Inflammatory macrophage treated with lipopolysaccharide for 4 hours (primary cell): ENCODE measurements around the gene EMX2.
A peak's percentile ranks its signal among the peaks of the same experiment; 100 is the strongest.
"Not testable (repeated sequence)": the region's sequence is repeated elsewhere in the genome, so short reads cannot be mapped to it uniquely, and the experiment has no call there.

Source experiments
- DNase-seq: peaks from one replicate; pipeline ENCODE4 v3.0.0-alpha.2; 2020

Gene EMX2

DNA sequence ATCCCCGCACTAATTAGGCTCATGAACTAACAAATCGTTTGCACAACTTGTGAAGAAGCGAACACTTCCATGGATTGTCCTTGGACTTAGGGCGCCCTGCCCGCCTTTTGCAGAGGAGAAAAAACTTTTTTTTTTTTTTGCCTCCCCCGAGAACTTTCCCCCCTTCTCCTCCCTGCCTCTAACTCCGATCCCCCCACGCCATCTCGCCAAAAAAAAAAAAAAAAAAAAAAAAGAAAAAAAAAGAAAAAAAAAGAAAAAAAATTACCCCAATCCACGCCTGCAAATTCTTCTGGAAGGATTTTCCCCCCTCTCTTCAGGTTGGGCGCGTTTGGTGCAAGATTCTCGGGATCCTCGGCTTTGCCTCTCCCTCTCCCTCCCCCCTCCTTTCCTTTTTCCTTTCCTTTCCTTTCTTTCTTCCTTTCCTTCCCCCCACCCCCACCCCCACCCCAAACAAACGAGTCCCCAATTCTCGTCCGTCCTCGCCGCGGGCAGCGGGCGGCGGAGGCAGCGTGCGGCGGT is at the start of gene EMX2:
EMX2 (plus strand) TSS at position 41 of the 519 bp plus-strand sequence. CDS start 522 bp downstream, outside the sequence.
- DNase-seq, result no peak

DNA sequence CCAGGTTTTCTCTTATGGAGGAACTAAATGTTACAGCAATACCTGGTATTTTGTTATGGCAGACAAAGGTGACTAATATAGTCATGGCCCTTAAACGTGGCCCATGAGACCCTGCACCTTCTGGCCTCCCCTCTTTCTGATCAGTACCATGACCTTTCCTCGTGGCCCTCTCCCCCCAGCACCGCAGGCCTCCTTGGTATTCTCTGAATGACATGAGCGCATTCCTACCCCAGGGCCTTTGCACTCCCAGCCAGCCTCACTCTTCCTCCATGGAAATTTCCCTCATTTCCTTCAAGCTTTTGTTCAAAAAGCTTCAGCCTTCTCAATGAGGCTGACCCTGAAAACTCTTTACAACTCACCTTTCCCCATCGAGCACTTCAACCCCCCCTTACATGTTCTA is 46.5 kb upstream of the EMX2 start:
- DNase-seq, result no peak

DNA sequence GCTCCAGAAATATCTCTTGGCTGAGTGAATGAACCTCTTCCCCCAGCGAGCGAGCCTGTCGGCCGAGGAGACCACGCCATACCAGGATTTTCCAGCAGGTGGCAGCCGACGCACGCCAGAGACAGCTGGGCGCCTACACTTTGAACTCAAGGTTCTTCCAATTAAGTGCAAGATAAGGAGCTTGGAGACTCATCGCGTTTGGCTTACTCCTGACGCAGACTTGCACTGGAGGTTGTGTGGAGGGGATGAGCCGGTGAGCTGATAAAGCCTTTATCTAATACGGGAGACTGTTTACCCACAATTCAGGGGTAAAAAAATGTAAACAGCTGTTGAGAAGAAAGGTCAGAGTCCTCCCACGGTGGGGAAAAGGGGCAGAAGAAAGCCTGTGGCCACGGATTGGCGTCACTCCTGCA is 45.9 kb upstream of the EMX2 start:
- DNase-seq, result peak; percentile 64

DNA sequence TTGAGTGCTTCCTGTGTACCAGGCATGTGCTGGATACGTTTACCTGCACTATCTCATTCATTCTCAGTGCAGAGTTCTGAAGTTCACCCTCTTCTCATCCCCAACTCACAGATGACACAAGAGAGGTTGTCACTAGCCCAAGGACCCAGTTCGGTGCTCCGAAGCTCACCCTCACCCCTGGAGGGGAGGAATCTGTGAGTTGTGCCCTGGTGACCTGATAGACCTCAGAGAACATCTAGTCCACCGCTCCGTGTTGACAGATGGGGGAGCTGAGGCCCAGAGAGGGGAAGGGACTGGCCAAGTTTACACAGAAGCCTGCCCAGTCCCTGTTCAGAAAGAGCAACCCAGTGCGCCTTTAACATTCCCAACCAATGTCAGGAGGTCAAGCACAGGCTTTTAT is 44.8 kb upstream of the EMX2 start:
- no peak for DNase-seq

DNA sequence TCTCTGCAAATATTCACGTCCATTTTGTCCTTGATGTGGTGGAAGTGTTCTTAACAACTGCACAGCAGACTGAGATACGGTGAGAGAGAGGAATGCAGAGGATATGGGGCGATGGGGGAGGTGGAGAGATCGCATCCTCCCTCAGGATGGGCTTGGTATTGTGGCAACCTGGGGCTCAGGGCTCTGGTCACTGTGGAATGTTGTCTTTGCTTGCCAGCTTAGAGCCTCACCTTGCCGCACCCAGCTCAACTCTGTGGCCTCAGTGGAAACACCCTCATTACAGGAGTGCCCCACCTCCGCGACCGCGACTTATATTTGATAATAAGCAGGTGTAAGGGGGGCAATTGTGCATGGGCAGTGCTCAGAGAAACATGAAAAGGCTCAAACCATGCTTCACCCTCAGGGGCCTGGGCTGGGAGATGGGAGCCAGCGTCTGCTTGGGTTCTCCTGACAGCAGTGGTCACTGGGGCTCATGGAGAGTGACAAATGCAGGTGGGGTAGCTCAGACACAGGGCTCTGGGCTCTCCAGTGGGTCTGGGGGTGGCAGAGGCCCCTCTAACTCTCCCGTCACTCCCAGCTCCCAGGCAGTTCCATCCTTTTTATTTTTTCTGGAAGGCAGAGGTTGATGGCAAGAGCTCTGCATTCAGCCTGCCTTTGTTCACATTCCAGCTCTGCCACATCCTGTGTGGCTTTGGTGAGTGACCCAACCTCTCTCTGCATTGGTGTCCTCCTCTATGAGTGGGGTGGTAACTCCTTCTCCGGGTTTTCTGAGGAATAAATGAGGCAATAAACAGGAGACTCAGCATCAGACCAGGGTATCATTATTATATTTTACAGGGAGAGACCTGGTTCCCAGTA is 43.1 kb upstream of the EMX2 start:
- no peak for DNase-seq

DNA sequence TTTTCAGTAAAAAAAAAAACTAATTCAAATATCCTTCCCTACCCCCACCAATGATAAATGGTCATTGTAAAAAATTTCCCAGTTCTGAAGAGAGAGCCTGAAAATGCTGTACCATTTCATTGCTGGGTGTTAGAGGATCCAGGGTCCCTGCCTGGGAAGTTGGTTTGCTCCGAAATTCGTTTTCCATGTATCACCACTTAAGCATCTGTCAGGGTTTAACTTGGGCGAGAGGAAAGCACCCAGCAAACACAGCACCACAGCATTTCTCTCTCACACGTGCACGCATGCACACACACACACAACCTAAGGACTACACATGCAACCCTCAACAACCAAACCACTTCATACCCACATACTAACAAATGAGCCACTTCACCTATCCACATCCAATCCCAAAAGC is 42.1 kb upstream of the EMX2 start:
- no peak for DNase-seq

DNA sequence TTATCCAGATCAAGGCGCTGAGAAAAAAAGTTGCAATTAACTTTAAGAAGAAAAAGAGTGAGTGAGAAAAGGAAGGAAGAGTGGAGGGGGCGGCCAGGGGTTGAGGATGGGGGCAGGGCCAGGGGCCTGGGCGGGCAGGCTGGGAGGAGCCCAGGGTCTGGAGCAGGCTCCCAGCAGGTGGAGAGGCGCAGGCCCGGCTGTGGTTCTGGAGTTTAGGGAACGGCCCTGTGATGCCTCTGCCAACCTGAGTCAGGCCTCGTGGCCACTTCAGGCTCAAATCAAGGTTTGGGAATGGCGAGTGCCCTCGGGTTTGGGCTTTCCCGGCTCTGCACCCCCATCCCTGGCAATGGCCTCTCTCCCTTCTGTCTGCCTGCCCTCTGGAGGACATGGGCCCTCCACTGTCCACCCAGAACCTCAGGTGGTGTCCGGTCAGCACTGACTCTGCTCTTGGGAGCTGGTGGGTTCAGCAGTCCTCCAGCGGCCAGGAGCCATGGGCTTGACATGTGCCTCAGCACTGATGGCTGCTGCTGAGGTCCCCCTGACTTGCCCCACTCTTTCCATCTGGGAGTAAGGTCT is 41.0 kb upstream of the EMX2 start:
- DNase-seq, result no peak

DNA sequence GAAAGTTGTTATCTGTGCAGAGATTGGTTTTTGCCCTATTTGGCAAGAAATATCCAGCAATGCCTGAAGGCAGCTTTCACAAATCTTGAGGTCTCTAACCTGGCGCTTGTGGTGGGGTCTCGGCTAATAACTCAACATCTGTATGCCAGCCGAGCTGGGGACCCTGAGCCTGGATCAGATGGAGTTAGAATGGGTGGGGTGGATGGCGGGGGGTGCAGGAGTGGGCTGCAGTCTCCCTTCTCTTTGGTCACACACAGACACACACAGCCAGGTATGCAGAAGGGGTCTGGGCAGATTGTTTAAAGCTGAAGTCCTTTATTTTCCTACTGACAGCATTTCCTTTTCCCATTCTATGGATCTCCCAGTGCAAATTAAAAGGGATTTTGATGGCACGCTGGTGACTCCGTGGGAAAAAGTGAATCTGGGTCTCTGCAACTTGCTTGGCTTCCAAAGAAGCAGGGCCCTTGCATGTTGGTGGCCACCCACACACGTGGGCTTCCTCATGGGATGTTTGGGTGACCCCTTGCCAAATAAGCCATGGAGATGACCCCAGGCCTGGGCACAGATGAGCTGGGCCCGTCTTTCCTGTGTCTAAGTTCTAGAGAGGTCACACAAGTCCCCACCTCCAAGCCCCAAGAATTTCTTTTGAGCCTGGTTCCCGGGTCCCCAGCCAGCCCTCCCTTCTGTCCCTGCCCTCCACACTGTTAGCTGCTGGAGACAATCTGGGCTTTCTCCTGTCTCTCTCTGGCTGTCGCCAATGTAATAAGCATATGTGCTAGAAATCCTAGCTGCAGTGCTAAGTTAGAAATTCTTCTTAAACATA is 39.9 kb upstream of the EMX2 start:
- no peak for DNase-seq

DNA sequence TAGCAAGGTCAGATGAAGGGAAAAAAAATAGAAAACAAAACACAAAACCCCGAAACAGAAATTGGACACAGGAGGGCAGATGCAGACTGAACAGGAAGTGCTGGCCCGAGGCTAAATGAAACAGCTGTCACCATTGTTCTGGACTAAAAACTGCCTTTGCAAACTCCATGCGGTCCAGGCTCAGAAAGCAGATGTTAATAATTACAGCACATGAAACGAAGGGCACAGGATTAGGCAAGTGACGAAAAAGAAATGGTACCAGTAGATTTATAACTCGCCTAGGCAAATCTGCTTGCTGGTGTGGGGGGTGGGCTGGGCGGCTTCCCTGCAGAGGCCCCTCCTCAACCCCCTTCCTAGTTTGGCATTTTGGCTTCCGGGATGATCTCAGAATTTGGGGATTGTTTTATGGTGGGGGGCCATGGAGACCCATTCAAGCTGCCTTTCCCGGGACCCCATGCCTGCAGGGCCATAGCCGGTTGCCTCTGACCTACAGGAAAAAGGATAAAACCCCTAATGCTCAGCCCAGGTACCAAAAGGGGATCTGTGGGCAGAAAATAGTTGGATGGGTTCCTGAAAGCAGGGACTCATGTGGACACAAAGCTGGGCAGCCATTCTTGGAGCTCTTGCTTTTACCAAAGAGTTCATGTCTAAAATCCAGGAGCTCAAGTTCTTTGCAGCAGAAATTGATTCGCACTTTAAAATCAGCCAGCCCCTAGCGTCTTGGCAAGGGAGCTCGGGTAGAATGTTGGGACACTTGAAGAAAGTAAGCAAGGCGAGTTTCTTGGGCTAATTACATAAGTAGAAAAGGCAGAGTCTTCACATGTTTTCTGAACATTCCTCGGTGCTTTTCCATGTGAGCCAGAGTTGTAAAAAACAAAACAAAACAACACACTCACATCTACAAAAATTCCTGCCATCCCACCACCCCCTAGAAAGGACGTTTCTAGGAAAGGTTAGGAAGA is 39.0 kb upstream of the EMX2 start:
- no peak for DNase-seq

DNA sequence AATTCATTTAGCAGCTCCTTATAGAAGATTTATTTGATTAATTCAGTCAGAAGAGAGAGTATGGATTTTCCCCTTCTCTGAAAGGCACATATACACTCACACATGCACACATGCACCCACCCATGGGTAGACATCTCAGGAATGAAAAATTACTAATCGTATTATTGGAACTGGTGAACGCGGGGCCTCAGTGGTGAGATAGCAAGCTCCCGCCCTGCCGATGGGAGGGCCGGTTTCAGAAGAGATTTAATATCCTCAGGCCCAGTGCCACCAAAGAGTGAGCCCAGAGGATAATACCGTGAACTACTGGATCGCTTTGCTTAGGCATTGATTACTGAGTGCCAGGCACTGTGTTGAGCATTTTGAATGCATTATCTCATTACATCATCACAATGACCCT is 38.0 kb upstream of the EMX2 start:
- DNase-seq, result no peak

DNA sequence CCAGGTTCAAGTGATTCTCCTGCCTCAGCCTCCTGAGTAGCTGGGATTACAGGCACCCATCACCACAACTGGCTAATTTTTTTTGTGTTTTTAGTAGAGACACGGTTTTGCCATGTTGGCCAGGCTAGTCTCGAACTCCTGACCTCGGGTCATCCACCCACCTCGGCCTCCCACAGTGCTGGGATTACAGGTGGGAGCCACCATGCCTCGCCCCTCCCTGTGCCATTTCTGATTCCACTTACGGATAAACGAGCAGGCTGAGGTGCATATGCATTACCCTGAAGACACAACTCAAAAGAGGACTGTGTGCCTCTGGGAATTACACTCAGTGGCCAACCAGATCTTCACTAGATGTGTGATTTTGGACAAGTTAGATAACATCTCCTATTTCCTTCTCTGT is 35.5 kb upstream of the EMX2 start:
- not testable (repeated sequence) for DNase-seq

DNA sequence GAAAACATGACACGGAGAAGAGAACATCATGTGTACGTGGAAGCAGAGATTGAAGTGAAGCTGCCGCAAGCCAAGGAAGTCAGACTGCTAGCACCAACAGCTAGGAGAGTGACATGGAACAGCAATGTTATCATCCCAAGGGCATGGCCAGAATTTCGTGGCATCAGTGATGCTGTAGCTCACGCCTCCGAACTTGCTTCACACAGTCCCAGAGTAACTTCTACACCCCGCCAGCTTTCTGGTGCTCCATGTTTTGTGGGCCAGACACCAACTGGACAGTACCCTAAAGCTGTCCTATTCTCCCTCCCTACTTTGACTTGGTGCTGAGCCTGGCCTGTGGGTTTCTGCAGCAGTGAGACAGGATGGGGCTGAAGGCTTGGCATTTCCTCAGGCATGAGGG is 33.0 kb upstream of the EMX2 start:
- no peak for DNase-seq

DNA sequence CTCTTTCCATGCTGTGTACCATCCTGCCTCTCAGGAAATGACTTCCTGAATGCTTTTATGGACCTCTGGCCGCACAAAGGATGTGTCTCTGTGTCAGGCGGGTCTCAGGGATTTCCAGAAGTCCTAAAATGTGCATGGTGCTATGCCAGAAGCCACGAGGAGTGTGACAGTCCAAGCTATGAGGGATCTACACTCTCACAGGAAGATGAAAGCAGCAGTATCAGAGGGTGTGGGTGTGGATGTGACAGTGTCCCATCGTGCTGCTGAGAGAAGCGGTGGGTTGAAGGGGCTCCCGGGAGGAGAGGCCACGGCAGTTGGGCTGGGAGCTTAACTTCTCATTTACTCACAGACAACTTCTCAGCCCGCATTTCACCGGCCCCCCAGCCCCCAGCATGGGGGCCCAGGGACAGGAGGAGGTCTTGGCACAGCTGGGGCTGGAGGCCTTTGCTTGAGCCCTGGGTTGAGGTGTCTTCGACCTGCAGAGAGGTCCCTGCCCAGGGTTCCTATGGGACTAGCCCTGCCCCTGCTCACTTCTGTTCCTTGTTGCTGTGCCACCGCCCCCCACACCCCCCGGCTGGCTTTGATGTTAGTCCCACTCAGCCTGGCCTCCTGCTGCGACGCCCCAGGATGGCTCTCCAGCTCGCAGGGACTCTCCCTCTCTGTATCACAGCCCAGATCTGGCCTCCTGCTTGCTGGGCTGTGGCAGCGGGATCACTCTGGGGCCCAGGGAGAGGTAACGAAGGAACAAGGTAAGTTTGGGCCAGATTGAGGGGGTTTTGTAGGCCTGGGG is 30.8 kb upstream of the EMX2 start:
- no peak for DNase-seq

DNA sequence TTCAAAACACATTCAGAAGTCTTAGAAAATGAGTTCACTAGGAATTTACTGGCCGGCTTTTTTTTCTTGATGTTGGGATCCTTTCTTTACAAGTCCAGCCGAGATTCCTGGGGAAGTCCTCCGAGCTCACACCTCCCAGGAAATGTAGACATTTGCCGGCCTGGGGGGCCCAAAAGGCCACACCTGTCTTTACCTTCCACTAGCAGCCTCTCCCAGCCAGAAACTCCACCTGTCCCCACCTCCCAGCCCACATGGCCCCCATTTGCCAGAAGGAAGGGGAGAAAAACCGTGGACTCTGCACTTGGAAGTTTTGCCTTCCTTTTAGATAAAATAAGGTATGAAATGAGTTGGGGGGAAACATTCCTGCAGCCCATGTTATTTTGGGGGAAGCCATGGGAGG is 27.6 kb upstream of the EMX2 start:
- DNase-seq, result no peak

DNA sequence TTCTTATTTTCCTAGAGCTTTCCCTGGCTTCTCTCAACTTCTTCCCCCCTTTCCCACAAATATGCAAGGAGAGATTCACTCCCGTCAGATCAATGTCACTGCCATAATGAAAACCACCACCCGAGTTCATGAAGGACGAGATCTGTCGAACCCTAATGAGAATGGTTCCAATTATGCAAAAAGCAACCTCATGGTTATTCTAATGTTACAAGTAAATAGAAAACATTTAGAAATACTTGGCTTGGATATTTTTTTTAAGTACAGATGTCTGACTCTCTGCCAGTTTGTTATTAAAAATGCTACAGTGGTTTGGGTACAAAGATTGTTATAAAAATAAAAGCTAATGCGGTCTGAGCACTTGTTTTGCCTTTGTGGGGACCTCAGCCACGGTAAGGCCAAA is 25.9 kb upstream of the EMX2 start:
- DNase-seq, result no peak

DNA sequence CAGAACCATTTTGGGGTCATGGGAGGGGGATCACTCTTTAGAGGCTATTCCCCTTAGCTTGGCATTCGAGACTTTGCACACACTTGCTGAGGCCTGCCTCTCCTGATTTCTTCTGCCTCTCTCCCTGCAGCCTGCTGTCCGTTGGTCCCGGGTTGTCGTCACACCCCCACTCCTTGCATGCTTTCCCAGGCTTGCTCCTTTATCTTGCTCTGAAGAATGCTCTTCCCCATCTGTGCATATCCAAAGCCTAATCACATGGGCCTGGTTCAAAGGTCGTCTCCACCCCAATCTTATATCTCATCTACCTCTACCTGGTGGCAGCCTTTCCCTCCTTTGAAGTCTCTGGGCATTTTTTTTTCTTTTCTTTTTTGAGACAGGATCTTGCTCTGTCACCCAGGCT is 24.3 kb upstream of the EMX2 start:
- no peak for DNase-seq

DNA sequence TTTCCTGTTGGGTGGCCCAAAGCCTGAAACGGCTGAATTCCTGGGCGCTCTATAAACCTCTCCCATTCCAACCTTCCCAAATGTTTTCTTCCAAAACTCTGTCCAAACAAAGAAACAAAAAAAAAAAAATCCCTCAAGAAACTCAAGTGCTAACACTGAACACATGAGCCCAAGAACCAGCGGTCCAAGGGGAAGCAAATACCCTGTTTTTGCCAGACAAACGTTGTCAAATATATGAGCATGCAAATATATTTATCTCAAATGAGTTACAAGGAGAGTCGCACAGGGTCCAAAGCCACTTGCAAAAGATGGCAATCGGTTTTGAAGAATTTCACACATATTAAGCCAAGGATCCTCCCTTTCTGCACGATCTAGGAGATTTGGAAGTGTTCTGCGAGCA is 23.3 kb upstream of the EMX2 start:
- no peak for DNase-seq

DNA sequence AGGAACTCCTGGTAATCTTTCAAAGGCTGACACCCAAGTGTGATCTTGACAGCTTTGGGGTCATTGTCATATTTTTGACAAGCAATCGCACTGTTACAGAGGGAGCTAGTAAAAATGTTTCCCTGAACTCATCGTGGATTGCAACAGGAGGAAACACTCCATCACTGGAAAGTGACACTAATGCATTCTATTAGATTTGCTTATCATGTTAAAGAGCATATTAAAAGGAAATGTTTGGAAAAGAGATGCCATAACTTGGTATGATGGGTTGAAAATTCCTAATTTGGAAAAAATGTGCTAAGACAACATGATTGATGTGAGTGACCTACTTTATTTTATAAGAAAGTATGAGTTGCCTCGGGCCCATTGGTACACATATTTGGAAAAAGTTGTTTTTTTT is 22.7 kb upstream of the EMX2 start:
- no peak for DNase-seq

DNA sequence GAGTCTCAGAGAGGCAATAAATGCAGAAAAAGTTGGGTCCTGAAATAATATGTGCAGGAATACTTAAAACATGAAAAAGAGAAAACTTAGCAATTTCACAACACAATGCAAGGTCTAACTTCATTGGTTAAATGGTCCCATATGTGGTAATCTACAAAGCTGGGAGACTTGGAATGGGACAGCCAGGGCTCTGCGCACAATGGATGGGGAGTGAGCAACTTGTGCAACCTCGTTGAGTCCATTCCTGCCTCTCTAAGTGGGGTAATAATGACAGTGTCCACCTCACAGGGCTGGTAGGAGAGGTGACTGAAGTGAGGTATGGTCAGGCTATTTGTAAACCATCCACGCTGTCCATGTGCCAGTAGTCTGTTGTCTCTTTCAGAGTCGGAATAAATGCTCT is 11.8 kb upstream of the EMX2 start:
- no peak for DNase-seq

DNA sequence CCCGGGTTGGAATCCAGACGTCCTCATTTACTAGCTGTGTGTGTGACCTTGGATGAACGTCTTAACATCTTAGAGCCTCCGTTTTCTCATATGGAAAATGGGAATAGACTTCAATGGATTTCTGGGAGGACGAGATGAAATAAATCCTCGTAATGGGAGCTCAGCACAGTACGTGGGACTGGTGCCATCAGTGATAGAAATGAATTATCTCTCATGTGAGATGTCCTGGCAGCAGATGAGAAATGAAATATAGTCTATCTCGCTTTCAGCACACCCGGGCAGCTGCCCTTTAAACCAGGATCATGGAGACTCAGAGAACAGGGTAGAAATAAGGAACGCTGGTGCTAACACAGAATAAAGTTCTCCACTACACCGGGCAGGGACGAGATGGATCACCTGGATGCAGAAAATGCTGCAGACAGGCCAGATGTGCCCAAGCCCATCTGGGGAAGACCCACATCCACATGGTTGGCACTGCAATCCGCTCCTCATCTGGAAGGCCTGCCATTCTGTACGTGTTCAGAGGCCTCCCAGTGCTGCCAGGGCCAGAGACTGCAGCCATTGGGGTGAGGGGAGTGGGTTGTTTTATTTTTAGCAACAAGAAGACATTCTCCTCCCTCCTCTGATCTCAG is 11.1 kb upstream of the EMX2 start:
- DNase-seq, result no peak

DNA sequence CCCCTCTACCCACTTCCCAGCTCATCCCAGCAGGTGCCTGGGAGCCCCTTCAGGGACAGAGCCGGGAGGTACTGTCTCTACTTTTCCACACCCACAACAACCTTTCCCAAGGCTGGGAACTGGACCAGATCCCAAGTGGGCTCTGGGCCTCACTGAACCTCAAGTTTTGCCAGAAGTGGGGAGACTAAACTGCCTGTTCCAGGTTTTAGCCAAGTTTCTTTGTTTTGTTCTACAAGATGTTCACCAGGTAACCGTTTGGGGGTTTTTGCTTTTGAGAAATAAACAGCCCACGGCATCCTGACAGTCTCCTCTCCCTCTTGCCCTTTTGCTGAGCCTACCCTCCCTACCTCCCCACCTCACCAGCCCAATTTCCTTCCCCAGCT is 10.6 kb upstream of the EMX2 start:
- DNase-seq, result no peak
